GM23248 (cell line): ENCODE results near the gene SP110. TPM values are rescaled to one million over a fixed set of nuclear protein-coding genes. Genes with fewer than 3 reads are reported as not detected.

Experiments
- DNase-seq: peaks from one replicate; pipeline ENCODE4 v3.0.0-alpha.2; 2015
- H2AFZ ChIP-seq: fragments of 200-600 bp; sonication (generic); 2 replicates; pipeline ENCODE4 v1.6.1; 2016; ENCODE audit warnings: antibody characterized with exemption
- H3F3A ChIP-seq: fragments of 200-600 bp; sonication (generic); 2 replicates; pipeline ENCODE4 v1.6.1; 2016; ENCODE audit warnings: mild to moderate bottlenecking, antibody characterized with exemption, mixed run types; ENCODE audit not compliant: insufficient read depth
- H3K27ac ChIP-seq: fragments of 200-600 bp; sonication (generic); 2 replicates; pipeline ENCODE4 v1.5.1; 2016; ENCODE audit warnings: mild to moderate bottlenecking
- H3K27me3 ChIP-seq: fragments of 200-600 bp; sonication (generic); replicated peaks from 2 replicates; pipeline ENCODE4 v1.6.1; 2016; ENCODE audit warnings: mild to moderate bottlenecking; ENCODE audit not compliant: insufficient read depth
- H3K36me3 ChIP-seq: fragments of 200-600 bp; sonication (generic); 2 replicates; pipeline ENCODE4 v1.6.1; 2016; ENCODE audit warnings: low read depth, mild to moderate bottlenecking
- H3K4me1 ChIP-seq: fragments of 200-600 bp; sonication (generic); 2 replicates; pipeline ENCODE4 v1.6.1; 2016; ENCODE audit warnings: mild to moderate bottlenecking; ENCODE audit not compliant: insufficient read depth
- H3K4me2 ChIP-seq: fragments of 200-600 bp; sonication (generic); one replicate; pipeline ENCODE4 v1.6.1; 2016; ENCODE audit warnings: mild to moderate bottlenecking; ENCODE audit not compliant: unreplicated experiment
- H3K4me3 ChIP-seq: fragments of 200-600 bp; sonication (generic); 2 replicates; pipeline ENCODE4 v1.5.1; 2016; ENCODE audit warnings: mild to moderate bottlenecking
- H3K79me2 ChIP-seq: fragments of 200-600 bp; sonication (generic); 2 replicates; pipeline ENCODE4 v1.6.1; 2016; ENCODE audit warnings: mild to moderate bottlenecking; ENCODE audit not compliant: insufficient read depth
- H3K9ac ChIP-seq: fragments of 200-600 bp; sonication (generic); 2 replicates; pipeline ENCODE4 v1.6.1; 2016; ENCODE audit warnings: mild to moderate bottlenecking
- H3K9me2 ChIP-seq: fragments of 200-600 bp; sonication (generic); 2 replicates; pipeline ENCODE4 v1.6.1; 2016; ENCODE audit warnings: mixed run types, mild to moderate bottlenecking, moderate library complexity; ENCODE audit not compliant: insufficient read depth
- H3K9me3 ChIP-seq: fragments of 200-600 bp; sonication (generic); one replicate; pipeline ENCODE4 v1.6.1; 2017; ENCODE audit warnings: low read depth
- H4K20me1 ChIP-seq: fragments of 200-600 bp; sonication (generic); 2 replicates; pipeline ENCODE4 v1.6.0; 2016; ENCODE audit not compliant: insufficient read depth
- EZH2 ChIP-seq: fragments of 200-600 bp; sonication (generic); IDR thresholded peaks from 2 replicates; pipeline ENCODE4 v1.6.1; 2018; ENCODE audit warnings: antibody characterized with exemption, mild to moderate bottlenecking; ENCODE audit not compliant: insufficient read depth, poor library complexity, severe bottlenecking
- EZH2phosphoT487 ChIP-seq: fragments of 200-600 bp; sonication (generic); IDR thresholded peaks from 2 replicates; pipeline ENCODE4 v1.6.1; 2018; ENCODE audit warnings: antibody characterized with exemption, moderate library complexity, mild to moderate bottlenecking, low read depth; ENCODE audit not compliant: insufficient read depth
- WGBS, 2 experiments: methylation state at CpG; one replicate each; pipeline ENCODE4 v1.1.6; 2015 to 2017; ENCODE audit warnings: low lambda C conversion rate in 2 of 2, low coverage in 1 of 2; ENCODE audit errors: missing lambda C conversion rate in 2 of 2; 5-methylcytosine and 5-hydroxymethylcytosine counted together
- in situ Hi-C: fragments of 300-500 bp; cut with MboI; formaldehyde crosslinking; loops from 2 replicates; pipeline ENCODE4 v1.15.0; 2020
- polyA plus RNA-seq: library from polyadenylated mRNA; unstranded; fragments of >200 nt; fragmentation: Nextera tagmentation; extraction: Ambion mirVana; gene quantifications from 2 replicates; pipeline ENCODE4 v1.2.1, GENCODE V29; 2016
- total RNA-seq: library from RNA; depleted of rRNA; stranded (reverse); fragments of >200 nt; shearing (Covaris generic); gene quantifications from 2 replicates; pipeline ENCODE4 v1.2.3, GENCODE V29; 2014

SP110 gene
- total and polyA plus RNA-seq, 2 experiments from 2014 or later, result 13.4 to 24.3 TPM

GRCh38 chr2:230216489-230216888, 3.3 kb downstream of the SP110 start:
- Histone ChIP-seq H3K4me2 (no peak overlapping the region), H4K20me1 (no peaks in the 10 kb centered on the region), H3K27ac (no peak overlapping the region), H3K27me3 (no peaks in the 10 kb centered on the region), H3K9ac (no peak overlapping the region), H2AFZ (no peak overlapping the region), H3F3A (no peaks in the 10 kb centered on the region), H3K9me2 (no peaks in the 10 kb centered on the region), H3K4me3 (no peak overlapping the region), H3K9me3 (no peaks in the 10 kb centered on the region), H3K4me1 (peaks cover 5% of the 10 kb centered on the region), H3K36me3 (peaks cover 10% of the 10 kb centered on the region; the same call in 1 of the 2 replicates), H3K79me2 (0 out of 2 replicates have a peak, but pooled peaks cover 8% of the 10 kb centered on the region)
- 83 to 100% methylated on average over 1 of the region's 1 CpG for WGBS, 2 experiments
- TF ChIP-seq EZH2 (no peak), EZH2phosphoT487 (no peak)
- DNase-seq, result no peak
- in situ Hi-C loops, result no loop called here

DNA sequence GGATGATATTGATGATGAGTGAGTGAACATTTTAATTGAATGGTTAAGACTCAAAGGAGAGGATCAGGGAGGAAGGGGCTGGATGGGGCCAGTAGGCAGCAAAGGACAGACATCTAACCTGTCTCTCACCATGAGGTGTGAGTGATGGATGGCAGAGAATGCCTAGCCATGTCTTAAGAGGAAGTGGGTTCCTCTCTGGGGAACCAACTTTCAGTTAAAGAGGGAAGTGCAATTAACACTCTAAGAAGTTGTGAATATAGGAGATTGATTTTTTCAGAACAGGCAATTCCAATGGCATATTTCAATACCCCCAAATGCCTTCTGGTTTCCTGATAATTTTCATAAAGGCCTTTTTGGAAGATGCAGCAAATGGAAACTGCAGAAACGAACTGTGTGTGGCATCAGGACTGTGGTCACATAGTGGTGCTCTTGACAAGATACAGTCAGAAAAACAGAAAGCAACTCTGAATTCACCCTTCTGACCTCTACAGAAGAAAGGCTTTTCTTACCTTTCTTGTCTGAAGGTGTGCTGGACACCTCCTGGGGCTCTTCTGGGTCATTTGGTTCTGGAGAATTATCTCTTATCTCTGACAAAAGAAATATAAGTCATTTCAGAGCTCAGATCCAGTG, 10.2 kb downstream of the SP110 start:
- Histone ChIP-seq H3K4me2 (no peak overlapping the region), H3K9me3 (no peaks in the 10 kb centered on the region), H3K9ac (no peak overlapping the region), H3K4me3 (no peak overlapping the region), H3K4me1 (no peaks in the 10 kb centered on the region), H2AFZ (no peak overlapping the region), H4K20me1 (no peaks in the 10 kb centered on the region), H3K79me2 (no peaks in the 10 kb centered on the region), H3K9me2 (no peaks in the 10 kb centered on the region), H3K27ac (no peak overlapping the region), H3K27me3 (no peaks in the 10 kb centered on the region), H3F3A (no peaks in the 10 kb centered on the region), H3K36me3 (peaks cover 22% of the 10 kb centered on the region)
- WGBS, 2 experiments, result 83% methylated on average over 1 of the region's 1 CpG
- TF ChIP-seq EZH2 (no peak), EZH2phosphoT487 (no peak)
- no peak for DNase-seq
- in situ Hi-C loops, result no loop called here

- no peaks in the 10 kb centered on the region for H3K9me3 ChIP-seq
- H3K4me1 ChIP-seq, result no peaks in the 10 kb centered on the region
- no peak overlapping the region for H3K4me2 ChIP-seq
- H3K27ac ChIP-seq, result no peak overlapping the region
- no peaks in the 10 kb centered on the region for H3K9me2 ChIP-seq
- DNase-seq, result no peak
- in situ Hi-C loops, result no loop called here
- no peaks in the 10 kb centered on the region for H3F3A ChIP-seq
- no peak overlapping the region for H3K4me3 ChIP-seq
- H3K36me3 ChIP-seq, result peaks cover 22% of the 10 kb centered on the region
- TF ChIP-seq EZH2 (no peak), EZH2phosphoT487 (no peak)
- H3K79me2 ChIP-seq, result no peaks in the 10 kb centered on the region
- H2AFZ ChIP-seq, result no peak overlapping the region
- no peaks in the 10 kb centered on the region for H4K20me1 ChIP-seq
- H3K27me3 ChIP-seq, result no peaks in the 10 kb centered on the region
- H3K9ac ChIP-seq, result no peak overlapping the region
Observed at GRCh38 chr2:230208576-230208975, 11.2 kb downstream of the SP110 start.

DNA sequence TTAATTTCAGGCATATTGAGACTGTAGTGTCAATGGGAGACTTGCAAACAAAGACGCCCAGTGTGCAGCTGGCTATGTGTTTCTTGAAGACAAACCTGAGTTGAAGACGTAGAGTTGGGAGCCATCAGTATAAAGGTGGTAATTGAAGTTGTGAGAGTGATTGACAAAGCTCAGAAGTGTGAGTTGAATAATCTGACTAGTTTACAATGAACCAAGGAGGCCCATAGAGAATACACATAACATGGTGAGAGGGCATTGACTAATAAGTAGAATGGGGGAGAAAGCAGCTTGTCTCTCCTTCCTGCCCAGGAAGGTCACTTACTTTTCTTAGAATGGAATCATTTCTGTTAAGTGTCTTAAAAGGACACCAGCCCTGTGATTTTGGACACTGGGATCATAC, 14.1 kb downstream of the SP110 start:
- 97 to 98% methylated on average over 2 of the region's 2 CpGs for WGBS, 2 experiments
- H3K9ac ChIP-seq, result no peak overlapping the region
- DNase-seq, result no peak
- H3K4me3 ChIP-seq, result no peak overlapping the region
- H3K9me3 ChIP-seq, result no peaks in the 10 kb centered on the region
- H3K4me2 ChIP-seq, result no peak overlapping the region
- no peak overlapping the region for H3K27ac ChIP-seq
- no peaks in the 10 kb centered on the region for H3K9me2 ChIP-seq
- no peak for TF ChIP-seq EZH2
- TF ChIP-seq EZH2phosphoT487, result no peak
- no peaks in the 10 kb centered on the region for H4K20me1 ChIP-seq
- no peaks in the 10 kb centered on the region for H3K27me3 ChIP-seq
- no peaks in the 10 kb centered on the region for H3K79me2 ChIP-seq
- no peaks in the 10 kb centered on the region for H3F3A ChIP-seq
- no peaks in the 10 kb centered on the region for H3K4me1 ChIP-seq
- peaks cover 15% of the 10 kb centered on the region for H3K36me3 ChIP-seq
- no peak overlapping the region for H2AFZ ChIP-seq
- in situ Hi-C loops, result no loop called here

DNA sequence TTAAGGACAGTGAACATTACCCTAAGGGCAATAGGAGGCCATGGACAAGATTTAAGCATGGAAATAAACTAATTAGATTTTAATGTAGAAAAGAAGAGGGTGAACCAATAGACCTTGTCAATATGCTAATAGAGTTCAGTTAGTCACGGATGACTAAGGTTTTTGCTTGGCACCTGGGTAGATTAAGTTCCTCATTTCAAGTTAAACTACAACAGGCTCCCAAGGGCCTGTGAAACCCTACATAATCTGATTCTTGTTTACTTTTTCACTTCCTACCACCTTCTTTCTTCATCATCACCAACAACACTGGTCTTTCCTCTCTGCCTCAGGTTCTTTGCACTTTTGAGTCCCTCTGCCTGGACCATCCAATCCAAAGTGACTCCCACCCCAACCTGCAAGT, 14.8 kb downstream of the SP110 start:
- WGBS, 2 experiments, result 92% methylated on average over 1 of the region's 1 CpG
- Histone ChIP-seq H3K27ac (no peak overlapping the region), H3K4me3 (no peak overlapping the region), H3K9me2 (no peaks in the 10 kb centered on the region), H3K4me1 (no peaks in the 10 kb centered on the region), H3F3A (no peaks in the 10 kb centered on the region), H3K79me2 (no peaks in the 10 kb centered on the region), H4K20me1 (no peaks in the 10 kb centered on the region), H3K27me3 (no peaks in the 10 kb centered on the region), H3K36me3 (peaks cover 18% of the 10 kb centered on the region), H3K9ac (no peak overlapping the region), H3K4me2 (no peak overlapping the region), H2AFZ (no peak overlapping the region), H3K9me3 (no peaks in the 10 kb centered on the region)
- no peak for DNase-seq
- in situ Hi-C loops, result no loop called here
- TF ChIP-seq EZH2phosphoT487, result no peak
- no peak for TF ChIP-seq EZH2
